Esophagus mucosa (tissue), 1 donor: ENCODE results near the gene ZBTB24. TPM values are rescaled to one million over a fixed set of nuclear protein-coding genes. Genes with fewer than 3 reads are reported as not detected.
"Not testable (repeated sequence)": the region's sequence is repeated elsewhere in the genome, so short reads cannot be mapped to it uniquely, and the experiment has no call there.

Experiments
- ATAC-seq: fragments of 200-7000 bp; cut with Tn5 transposase; one replicate; pipeline ENCODE4 v1.9.1; 2020
- total RNA-seq: library from RNA; stranded (reverse); gene quantifications from one replicate; pipeline ENCODE4 v1.2.4, GENCODE V29; 2023
- donor health status: DM: yes; HTN: yes; CAD: no.

ZBTB24 gene
- total RNA-seq, result 4.9 TPM

GRCh38 chr6:109482905-109483734, at the start of gene ZBTB24:
Gene ZBTB24 (minus strand): TSS chr6:109483219. CDS start chr6:109482026, 1,193 bp downstream.
- ATAC-seq, result peak; percentile 91

DNA sequence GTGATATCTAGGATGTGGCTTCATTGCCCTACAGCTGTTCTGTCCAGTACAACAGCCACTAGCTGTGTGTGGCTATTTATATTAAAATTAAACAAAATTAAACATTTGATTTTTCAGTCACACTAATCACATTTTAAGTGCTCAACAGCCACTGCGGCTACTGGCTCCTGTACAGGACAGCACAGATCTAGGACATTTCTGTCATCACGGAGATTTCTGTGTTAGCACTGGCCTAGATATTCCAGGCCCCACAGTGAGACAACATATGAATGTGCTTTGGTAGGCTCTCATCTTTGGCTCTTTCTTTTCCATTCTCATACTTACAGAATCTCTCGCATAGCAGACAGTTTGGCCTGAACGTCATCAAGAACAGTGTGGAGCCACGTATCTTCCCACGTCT, 48.4 kb upstream of the ZBTB24 start:
- no peak for ATAC-seq

DNA sequence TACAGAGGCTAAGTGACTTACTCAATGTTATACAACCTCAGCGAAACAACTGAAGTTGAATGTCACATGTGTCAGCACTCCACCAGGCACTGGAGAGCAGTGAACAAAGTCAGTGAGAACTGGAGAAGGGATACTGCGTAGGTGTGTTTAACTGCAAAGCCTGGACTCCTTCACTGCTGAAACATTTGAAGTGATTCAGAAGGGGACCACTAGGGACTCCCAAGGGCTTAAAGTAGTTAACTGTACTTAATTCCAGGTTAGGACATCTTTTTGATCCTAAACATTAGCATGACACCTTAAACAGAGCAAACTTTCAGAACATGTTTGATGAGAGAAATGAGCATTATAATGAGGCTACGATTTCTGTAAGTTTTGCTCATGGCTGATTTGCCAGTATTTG, 45.0 kb upstream of the ZBTB24 start:
- ATAC-seq, result no peak

- ATAC-seq, result peak; percentile 47
These were observed 44.0 kb upstream of the ZBTB24 start for GRCh38 chr6:109526905-109527628.

DNA sequence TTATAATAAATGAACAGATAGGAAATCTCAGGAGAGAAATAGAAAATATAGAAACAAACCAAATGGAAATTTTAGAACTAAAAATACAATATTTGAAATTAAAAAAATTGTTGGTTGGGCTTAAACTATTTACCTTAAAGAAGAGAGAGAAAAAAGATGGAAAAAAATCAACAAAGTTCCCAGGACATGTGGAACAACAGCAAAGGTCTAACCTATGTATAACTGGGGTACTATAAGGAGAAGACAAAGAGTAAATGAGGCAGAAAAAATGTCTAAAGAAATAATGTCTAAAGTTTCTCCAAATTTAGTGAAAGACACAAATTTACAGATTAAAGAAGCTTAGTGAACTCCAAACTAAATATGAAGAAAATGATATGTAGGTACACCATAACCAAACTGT, 41.1 kb upstream of the ZBTB24 start:
- ATAC-seq, result no peak

DNA sequence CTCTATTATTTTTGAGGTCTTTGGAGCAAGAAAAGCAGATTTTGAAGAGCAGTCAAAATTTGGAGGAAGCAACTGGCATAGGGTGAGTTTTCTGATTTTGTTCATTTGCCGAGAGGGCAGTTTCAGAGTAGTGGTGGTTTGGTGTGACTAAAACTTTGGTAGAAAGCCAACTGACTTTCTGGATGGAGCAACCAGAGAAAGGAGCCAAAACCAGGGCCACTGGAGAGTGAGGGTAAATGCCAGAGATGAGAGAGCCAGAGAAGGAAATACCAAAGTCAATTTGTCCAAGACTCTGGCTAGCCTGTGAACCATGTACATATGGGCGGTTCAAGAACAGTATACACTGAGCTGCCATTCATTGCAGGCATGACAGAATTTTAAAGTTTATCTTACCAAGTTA, 40.5 kb upstream of the ZBTB24 start:
- no peak for ATAC-seq

GRCh38 chr6:109521080-109521479, 38.1 kb upstream of the ZBTB24 start:
- ATAC-seq, result no peak

DNA sequence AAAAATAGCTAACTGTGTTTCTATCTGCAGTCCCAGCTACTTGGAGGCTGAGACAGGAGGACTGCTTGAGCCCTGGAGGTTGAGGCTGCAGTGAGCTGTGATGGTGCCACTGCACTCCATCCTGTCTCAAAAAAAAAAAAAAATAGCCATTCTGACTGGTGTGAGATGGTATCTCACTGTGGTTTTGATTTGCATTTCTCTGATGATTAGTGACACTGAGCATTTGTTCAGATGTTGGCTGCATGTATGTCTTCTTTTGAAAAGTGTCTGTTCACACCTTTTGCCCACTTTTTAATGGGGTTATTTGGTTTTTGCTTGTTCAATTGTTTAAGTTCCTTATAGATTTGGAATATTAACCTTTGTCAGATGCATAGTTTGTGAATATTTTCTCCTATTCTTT, 36.6 kb upstream of the ZBTB24 start:
- not testable (repeated sequence) for ATAC-seq

- no peak for ATAC-seq
These were observed 33.9 kb upstream of the ZBTB24 start for GRCh38 chr6:109516929-109517328.

DNA sequence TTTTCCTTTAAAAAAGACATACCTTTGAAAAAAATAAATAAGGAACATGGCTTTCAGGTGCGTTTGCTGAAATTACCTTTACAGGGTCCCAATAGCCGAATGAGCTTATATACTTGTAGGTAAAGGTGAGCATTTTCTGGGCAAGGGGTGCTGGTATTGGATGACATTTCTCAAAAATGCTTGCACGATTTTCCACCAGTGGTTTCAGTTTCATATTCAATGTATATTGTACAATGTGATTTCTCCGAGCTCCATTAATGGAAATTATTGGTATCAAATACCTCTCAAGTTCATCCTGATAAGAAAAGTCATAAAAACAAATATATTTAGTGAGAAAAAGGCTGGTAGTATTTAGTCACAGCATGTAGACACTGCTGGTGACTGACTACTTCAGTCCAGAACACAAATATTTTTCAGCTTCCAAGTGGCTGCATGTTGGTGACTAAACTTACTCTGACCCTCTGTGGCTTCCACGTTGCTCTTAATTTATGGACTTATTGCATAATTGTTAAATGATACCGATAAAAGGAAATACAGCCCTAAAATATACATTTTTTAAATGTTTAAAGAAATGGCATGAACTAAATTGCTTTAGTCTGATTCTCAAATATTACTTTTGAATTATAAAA, 32.9 kb upstream of the ZBTB24 start:
- ATAC-seq, result no peak

DNA sequence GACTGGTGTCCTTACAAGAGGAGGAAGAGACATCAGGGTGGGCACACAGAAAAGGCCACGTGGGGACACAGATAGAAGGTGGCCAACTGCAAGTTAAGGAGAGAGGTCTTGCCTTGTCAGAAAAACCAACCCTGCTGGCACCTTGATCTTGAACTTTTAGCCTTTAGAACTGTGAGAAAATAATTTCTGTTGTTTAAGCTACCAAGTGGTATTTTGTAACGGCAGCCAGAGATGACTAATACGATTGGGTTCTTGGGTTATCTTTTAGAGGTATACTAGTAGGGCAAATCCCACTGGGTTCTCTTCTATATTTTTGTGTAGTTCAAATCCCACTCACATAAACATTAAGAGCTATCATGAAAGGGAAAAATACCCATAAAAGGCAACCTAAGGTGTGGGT, 31.9 kb upstream of the ZBTB24 start:
- no peak for ATAC-seq

DNA sequence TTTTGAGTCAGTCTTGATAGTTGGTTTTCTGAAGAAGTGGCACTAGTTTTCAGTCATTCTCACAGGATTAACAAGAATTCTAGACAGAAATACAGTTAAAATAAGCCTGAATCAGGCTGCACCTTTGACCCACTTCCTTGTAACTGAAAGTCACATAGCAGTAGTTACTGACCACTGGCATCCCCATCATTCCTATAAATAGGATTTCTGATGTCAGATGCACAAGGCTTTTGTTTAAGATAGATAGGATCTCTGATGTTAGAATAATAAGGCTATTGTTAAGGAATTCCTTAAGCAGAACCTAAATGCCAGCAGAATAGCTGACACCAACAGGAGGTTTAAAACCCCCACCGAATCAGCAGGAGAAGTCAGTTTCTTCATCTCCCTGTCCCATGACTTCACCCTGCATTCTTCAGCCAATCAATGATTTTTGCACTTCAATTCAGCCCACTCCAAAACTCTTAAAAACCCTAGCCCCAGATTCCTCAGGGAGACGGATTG, 30.6 kb upstream of the ZBTB24 start:
- ATAC-seq, result no peak

GRCh38 chr6:109512271-109512817, 29.3 kb upstream of the ZBTB24 start:
- no peak for ATAC-seq

GRCh38 chr6:109511832-109512231, 28.8 kb upstream of the ZBTB24 start:
- no peak for ATAC-seq

GRCh38 chr6:109510358-109510757, 27.3 kb upstream of the ZBTB24 start:
- no peak for ATAC-seq

DNA sequence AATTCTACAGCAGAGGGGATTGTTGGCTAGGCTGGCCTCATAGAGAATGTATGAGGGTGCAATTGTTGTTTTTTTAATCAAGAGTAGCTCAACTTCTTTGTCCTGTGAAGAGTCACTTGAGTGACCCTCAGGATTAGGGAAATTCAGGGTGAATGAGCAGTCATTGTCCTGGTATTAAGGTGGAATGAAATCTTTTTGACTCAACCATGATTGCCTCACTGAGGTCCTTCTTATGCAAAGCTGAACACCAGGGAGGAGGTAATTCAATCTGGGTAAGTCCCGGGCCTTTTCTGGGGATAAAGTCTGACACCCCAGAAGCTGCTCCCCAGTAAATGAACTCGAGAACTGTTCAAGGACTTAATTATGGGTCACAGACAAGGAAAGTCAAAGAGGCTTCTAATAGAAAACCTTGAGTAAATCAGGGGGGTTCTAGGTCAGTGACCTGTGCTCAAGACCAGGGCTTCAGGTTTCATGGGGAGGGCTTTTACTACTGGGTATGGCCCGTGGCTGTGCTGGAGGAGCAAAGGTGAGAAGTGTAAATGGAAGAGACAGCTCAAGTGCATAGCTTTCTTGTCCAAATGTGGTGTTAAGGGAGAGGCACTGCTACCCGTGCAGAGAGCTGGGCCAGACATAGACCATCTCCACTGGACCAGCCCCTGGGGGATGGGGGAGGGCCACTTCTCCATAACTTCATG, 25.3 kb upstream of the ZBTB24 start:
- peak; percentile 74 for ATAC-seq

DNA sequence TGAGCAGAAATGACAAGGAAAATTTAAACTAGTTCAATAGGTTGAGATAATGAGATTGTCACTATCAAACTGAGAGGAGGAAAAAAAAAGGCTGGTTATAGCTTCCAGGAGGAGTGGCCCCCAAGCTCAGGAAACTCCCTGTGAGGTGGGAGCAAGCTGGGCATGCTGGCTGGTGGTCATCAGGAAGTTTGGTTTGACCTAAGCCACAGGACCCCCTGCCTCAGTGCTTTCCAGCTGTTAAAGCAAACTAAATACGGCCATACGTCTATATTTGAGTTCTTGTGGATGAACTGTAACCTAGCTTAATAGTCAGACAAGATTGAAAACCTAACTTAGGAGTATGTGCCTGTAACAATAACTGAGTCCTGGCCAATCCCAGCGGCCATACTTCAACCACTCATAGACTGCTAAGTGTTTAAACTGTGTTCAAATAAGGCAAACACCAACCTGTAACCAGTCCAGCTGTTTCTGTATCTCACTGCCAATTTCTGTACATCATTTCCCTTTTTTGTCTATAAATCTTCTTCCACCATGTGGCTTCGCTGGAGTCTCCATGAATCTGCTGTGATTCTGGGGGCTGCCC, 24.6 kb upstream of the ZBTB24 start:
- no peak for ATAC-seq

GRCh38 chr6:109506841-109507240, 23.8 kb upstream of the ZBTB24 start:
- no peak for ATAC-seq

DNA sequence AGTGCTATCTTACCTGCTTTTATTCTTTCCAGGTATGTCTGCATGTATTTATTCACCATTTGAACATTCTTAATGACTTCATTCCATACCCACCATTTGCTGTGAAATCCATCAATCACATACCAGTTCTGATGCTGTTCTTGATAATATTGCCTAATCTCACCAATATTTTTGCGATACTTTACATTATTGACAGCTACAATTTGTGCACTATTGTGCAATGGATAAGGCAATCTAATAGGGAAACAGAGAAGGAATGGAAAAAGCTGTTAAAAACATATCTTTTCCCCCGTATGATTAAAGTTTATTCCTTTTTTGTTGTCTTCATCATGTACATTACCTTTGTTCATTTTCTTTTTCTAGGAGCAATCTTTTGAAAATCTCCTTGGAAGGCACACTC, 23.3 kb upstream of the ZBTB24 start:
- no peak for ATAC-seq

DNA sequence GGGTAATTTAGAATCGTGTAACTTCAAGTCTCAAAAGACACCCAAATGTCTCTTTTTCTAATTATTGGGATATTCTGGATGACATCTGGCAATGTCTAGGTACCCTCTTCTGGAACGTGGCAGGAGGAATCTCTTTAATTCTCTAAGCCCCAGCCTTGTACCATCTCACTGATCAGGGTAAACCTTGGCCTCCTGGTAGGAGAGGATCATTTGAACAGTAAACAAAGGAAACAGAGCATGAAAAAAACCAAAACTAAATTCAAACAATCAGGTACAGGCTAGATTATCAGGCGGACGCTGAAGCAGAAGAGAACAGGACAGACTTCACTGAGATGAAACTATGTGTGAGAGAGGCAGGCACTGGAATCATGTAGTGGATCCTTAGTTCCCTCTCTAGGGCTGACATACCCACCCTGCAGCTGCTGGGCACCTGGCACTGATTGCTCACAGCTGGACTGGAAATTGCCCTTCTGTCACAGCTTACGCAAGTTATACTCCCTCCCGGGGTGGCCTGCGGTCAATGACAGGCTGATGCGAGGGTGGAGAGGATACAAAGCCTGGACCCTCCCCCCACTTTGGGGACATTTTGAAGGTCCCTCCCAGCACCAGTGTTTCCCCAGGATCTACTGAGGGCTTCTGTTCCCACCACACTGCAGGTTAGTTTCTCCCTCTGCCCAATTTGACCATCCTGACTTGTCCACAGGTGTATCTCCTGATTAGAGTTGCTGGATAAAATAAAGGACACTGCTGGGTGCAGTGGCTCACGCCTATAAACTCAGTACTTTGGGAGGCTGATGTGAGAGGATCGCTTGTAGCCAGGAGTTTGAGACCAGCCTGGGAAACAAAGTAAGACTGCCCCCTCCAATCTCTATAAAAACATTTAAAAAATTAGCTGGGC, 20.6 kb upstream of the ZBTB24 start:
- no peak for ATAC-seq

- ATAC-seq, result no peak
These were observed 15.9 kb upstream of the ZBTB24 start for GRCh38 chr6:109498936-109499335.
